ENCODE data around the gene CELSR1. TPM values are rescaled to one million over a fixed set of nuclear protein-coding genes. Genes with fewer than 3 reads are reported as not detected.

Gene CELSR1
- total and polyA plus RNA-seq, 7 experiments from 2014 or later = 0.36 to 4.7 (median 0.97) TPM

DNA sequence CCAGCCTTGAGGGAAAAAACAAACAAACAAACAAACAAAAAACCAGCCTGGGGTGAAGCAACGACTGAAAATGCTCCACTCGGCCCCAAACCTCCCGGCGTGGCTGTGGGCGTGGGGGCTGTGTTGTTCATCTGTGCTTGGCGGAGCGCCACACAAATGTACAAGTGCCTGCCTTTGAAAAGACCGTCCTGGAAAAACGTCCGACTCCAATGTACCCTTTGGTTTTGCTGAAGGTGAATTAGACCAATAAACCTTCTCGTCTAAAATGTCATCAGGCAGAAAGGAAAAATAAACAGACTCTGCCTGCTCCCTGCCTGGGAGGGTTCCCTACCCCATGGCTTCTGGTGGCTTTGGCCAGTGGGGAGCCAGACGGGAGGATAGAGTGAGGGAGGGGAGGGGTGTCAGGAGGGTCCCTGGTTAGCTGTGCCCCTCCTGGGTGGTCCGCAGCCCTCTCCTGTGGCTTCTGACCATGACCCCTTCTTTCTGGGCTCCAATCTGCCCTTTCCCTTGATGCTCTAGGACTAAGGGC lies 108.0 kb downstream of the CELSR1 start:
- no peaks in the 10 kb centered on the region for H3K27me3 ChIP-seq (ENCODE audit: control insufficient read depth in 2 of 2, insufficient read depth in 2 of 2, low read length in 2 of 2)
- ATAC-seq (no peak), DNase-seq (no peak)
- peaks cover 0 to 14% (median 4%) of the 10 kb centered on the region in 11 donors for H3K9me3 Mint-ChIP-seq
- intact Hi-C loops (cut with micrococcal nuclease) = no loop called here
- H3K27ac ChIP-seq (ENCODE audit: low read depth, low read length) = no peak overlapping the region
- peaks cover 0 to 5% (median 3%) of the 10 kb centered on the region in 5 donors for H3K36me3 Mint-ChIP-seq
- H3K4me1 ChIP-seq (ENCODE audit: control insufficient read depth in 2 of 2, insufficient read depth in 2 of 2, low read length in 2 of 2) = peaks cover 6 to 14% of the 10 kb centered on the region in 2 donors
- H3K27me3 Mint-ChIP-seq = peaks cover 0 to 3% (median 0%) of the 10 kb centered on the region in 5 donors
- CTCF ChIA-PET = no interaction called here
- POLR2A ChIA-PET = no interaction called here
- no peak overlapping the region for H3K27ac Mint-ChIP-seq
- no peaks in the 10 kb centered on the region for H3K36me3 ChIP-seq (ENCODE audit: control insufficient read depth in 2 of 3, insufficient read depth in 3 of 3, low read length in 3 of 3)
- peaks cover 0 to 28% (median 15%) of the 10 kb centered on the region in 7 donors for H3K4me1 Mint-ChIP-seq
- no peak overlapping the region for H3K4me3 ChIP-seq (ENCODE audit: low read length)
- no peaks in the 10 kb centered on the region for H3K9me3 ChIP-seq (ENCODE audit: control insufficient read depth in 2 of 3, low read length in 3 of 3)
- no peak overlapping the region for H3K4me3 Mint-ChIP-seq

DNA sequence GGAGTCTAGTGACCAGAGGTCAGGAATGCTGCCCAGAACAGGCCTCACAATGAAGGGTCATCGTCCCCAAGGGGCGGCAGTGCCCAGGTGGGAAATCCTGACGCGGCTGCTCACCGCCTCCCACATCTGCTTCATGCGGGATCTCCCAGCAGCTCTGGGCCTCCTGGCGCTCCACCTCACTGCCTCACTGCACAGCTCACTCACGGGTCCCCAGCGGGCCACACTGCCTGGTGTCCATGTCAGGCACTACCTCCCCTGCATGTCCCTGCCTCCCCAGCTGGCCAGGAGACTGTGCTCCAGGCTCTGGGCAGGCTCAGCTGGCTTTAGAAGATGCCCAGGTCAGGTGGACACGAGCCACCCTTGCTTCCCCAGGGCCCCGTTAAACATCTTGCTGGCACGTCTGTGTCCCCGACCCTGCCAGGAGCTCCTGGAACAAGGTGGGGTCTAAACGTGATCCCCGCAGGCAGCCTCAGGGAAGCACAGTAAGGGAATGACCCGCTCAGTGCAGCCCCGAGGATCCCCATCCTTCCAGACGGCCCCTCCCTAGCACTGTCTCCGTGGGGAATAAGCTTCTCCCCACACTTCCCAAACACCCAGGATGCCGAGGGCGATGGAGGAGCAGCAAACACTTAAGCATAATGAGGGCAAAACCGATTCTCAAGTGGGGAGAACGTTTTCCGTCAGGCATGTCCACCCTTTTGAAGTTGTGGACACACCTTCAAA lies 108.7 kb downstream of the CELSR1 start:
- Histone ChIP-seq H3K9me3 (ENCODE audit: control insufficient read depth in 2 of 3, low read length in 3 of 3) (no peaks in the 10 kb centered on the region), H3K27ac (ENCODE audit: low read depth, low read length) (no peak overlapping the region), H3K27me3 (ENCODE audit: control insufficient read depth in 2 of 2, insufficient read depth in 2 of 2, low read length in 2 of 2) (no peaks in the 10 kb centered on the region), H3K36me3 (ENCODE audit: control insufficient read depth in 2 of 3, insufficient read depth in 3 of 3, low read length in 3 of 3) (no peaks in the 10 kb centered on the region), H3K4me1 (ENCODE audit: control insufficient read depth in 2 of 2, insufficient read depth in 2 of 2, low read length in 2 of 2) (peaks cover 6 to 14% of the 10 kb centered on the region in 2 donors), H3K4me3 (ENCODE audit: low read length) (no peak overlapping the region)
- intact Hi-C loops (cut with micrococcal nuclease) = no loop called here
- Mint-ChIP-seq H3K27me3 (peaks cover 0 to 3% (median 0%) of the 10 kb centered on the region in 5 donors), H3K36me3 (peaks cover 0 to 5% (median 3%) of the 10 kb centered on the region in 5 donors), H3K27ac (peak overlapping the region in 1 of 9 donors; percentile 36), H3K4me3 (no peak overlapping the region), H3K9me3 (peaks cover 0 to 14% (median 4%) of the 10 kb centered on the region in 11 donors), H3K4me1 (peaks cover 0 to 28% (median 15%) of the 10 kb centered on the region in 7 donors)
- ATAC-seq (no peak), DNase-seq (no peak)
- POLR2A ChIA-PET = no interaction called here
- CTCF ChIA-PET = no interaction called here

DNA sequence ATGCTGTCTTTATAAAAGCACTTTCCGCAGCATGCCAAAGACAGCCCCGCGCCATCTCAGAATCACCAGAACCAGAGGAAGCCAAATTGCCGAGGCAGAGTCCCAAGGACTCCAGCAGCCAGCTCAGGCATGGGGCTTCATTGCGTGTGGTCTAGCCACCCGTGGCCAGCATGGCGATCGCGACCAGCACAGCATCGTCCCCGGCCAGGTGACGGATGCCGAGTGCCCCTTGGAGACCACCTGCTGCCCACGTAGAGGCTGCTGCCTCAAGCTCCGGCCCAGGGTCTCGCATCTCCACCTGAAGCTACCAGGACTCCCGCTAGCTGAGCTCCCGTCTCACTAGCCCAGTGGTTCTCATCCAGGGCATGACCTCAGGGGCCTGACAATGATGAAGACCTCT lies 109.2 kb downstream of the CELSR1 start:
- peaks cover 0 to 28% (median 15%) of the 10 kb centered on the region in 7 donors for H3K4me1 Mint-ChIP-seq
- no peak for ATAC-seq
- H3K4me3 Mint-ChIP-seq = no peak overlapping the region
- H3K36me3 Mint-ChIP-seq = peaks cover 0 to 5% (median 3%) of the 10 kb centered on the region in 5 donors
- Histone ChIP-seq H3K4me3 (ENCODE audit: low read length) (no peak overlapping the region), H3K9me3 (ENCODE audit: control insufficient read depth in 2 of 3, low read length in 3 of 3) (no peaks in the 10 kb centered on the region), H3K4me1 (ENCODE audit: control insufficient read depth in 2 of 2, insufficient read depth in 2 of 2, low read length in 2 of 2) (peaks cover 6 to 14% of the 10 kb centered on the region in 2 donors), H3K27ac (ENCODE audit: low read depth, low read length) (no peak overlapping the region), H3K27me3 (ENCODE audit: control insufficient read depth in 2 of 2, insufficient read depth in 2 of 2, low read length in 2 of 2) (no peaks in the 10 kb centered on the region), H3K36me3 (ENCODE audit: control insufficient read depth in 2 of 3, insufficient read depth in 3 of 3, low read length in 3 of 3) (no peaks in the 10 kb centered on the region)
- POLR2A ChIA-PET = no interaction called here
- H3K27me3 Mint-ChIP-seq = peaks cover 0 to 3% (median 0%) of the 10 kb centered on the region in 5 donors
- intact Hi-C loops (cut with micrococcal nuclease) = no loop called here
- CTCF ChIA-PET = no interaction called here
- peaks cover 0 to 14% (median 4%) of the 10 kb centered on the region in 11 donors for H3K9me3 Mint-ChIP-seq
- no peak overlapping the region for H3K27ac Mint-ChIP-seq
- no peak for DNase-seq

GRCh38 chr22:46425016-46425415 lies 112.4 kb downstream of the CELSR1 start:
- Mint-ChIP-seq H3K27me3 (peaks cover 0 to 3% (median 0%) of the 10 kb centered on the region in 5 donors), H3K9me3 (peaks cover 0 to 14% (median 4%) of the 10 kb centered on the region in 11 donors), H3K4me1 (peaks cover 0 to 15% (median 7%) of the 10 kb centered on the region in 7 donors), H3K36me3 (peaks cover 0 to 5% (median 0%) of the 10 kb centered on the region in 5 donors), H3K4me3 (no peak overlapping the region), H3K27ac (no peak overlapping the region)
- Histone ChIP-seq H3K36me3 (ENCODE audit: control insufficient read depth in 2 of 3, insufficient read depth in 3 of 3, low read length in 3 of 3) (no peaks in the 10 kb centered on the region), H3K4me1 (ENCODE audit: control insufficient read depth in 2 of 2, insufficient read depth in 2 of 2, low read length in 2 of 2) (peaks cover 0 to 4% of the 10 kb centered on the region in 2 donors), H3K27ac (ENCODE audit: low read depth, low read length) (no peak overlapping the region), H3K27me3 (ENCODE audit: control insufficient read depth in 2 of 2, insufficient read depth in 2 of 2, low read length in 2 of 2) (no peaks in the 10 kb centered on the region), H3K4me3 (ENCODE audit: low read length) (no peak overlapping the region), H3K9me3 (ENCODE audit: control insufficient read depth in 2 of 3, low read length in 3 of 3) (no peaks in the 10 kb centered on the region)
- intact Hi-C loops (cut with micrococcal nuclease) = no loop called here
- POLR2A ChIA-PET = no interaction called here
- no peak for DNase-seq
- no peak for ATAC-seq
- CTCF ChIA-PET = no interaction called here

GRCh38 chr22:46424496-46424895 lies 112.9 kb downstream of the CELSR1 start:
- Histone ChIP-seq H3K36me3 (ENCODE audit: control insufficient read depth in 2 of 3, insufficient read depth in 3 of 3, low read length in 3 of 3) (no peaks in the 10 kb centered on the region), H3K27me3 (ENCODE audit: control insufficient read depth in 2 of 2, insufficient read depth in 2 of 2, low read length in 2 of 2) (no peaks in the 10 kb centered on the region), H3K9me3 (ENCODE audit: control insufficient read depth in 2 of 3, low read length in 3 of 3) (no peaks in the 10 kb centered on the region), H3K27ac (ENCODE audit: low read depth, low read length) (no peak overlapping the region), H3K4me1 (ENCODE audit: control insufficient read depth in 2 of 2, insufficient read depth in 2 of 2, low read length in 2 of 2) (peaks cover 0 to 4% of the 10 kb centered on the region in 2 donors), H3K4me3 (ENCODE audit: low read length) (no peak overlapping the region)
- ATAC-seq (no peak), DNase-seq (no peak)
- Mint-ChIP-seq H3K4me3 (no peak overlapping the region), H3K27me3 (peaks cover 0 to 3% (median 0%) of the 10 kb centered on the region in 5 donors), H3K4me1 (peaks cover 0 to 15% (median 7%) of the 10 kb centered on the region in 7 donors), H3K36me3 (peaks cover 0 to 5% (median 0%) of the 10 kb centered on the region in 5 donors), H3K9me3 (peaks cover 0 to 14% (median 4%) of the 10 kb centered on the region in 11 donors), H3K27ac (no peak overlapping the region)
- ChIA-PET POLR2A (no interaction called here), CTCF (no interaction called here)
- intact Hi-C loops (cut with micrococcal nuclease) = no loop called here

GRCh38 chr22:46422896-46423295 lies 114.5 kb downstream of the CELSR1 start:
- Histone ChIP-seq H3K36me3 (ENCODE audit: control insufficient read depth in 2 of 3, insufficient read depth in 3 of 3, low read length in 3 of 3) (no peaks in the 10 kb centered on the region), H3K27me3 (ENCODE audit: control insufficient read depth in 2 of 2, insufficient read depth in 2 of 2, low read length in 2 of 2) (no peaks in the 10 kb centered on the region), H3K4me3 (ENCODE audit: low read length) (no peak overlapping the region), H3K4me1 (ENCODE audit: control insufficient read depth in 2 of 2, insufficient read depth in 2 of 2, low read length in 2 of 2) (peaks cover 0 to 4% of the 10 kb centered on the region in 2 donors), H3K9me3 (ENCODE audit: control insufficient read depth in 2 of 3, low read length in 3 of 3) (no peaks in the 10 kb centered on the region), H3K27ac (ENCODE audit: low read depth, low read length) (no peak overlapping the region)
- peaks cover 0 to 3% (median 0%) of the 10 kb centered on the region in 5 donors for H3K27me3 Mint-ChIP-seq
- peaks cover 0 to 14% (median 4%) of the 10 kb centered on the region in 11 donors for H3K9me3 Mint-ChIP-seq
- ChIA-PET POLR2A (no interaction called here), CTCF (no interaction called here)
- no peak for DNase-seq
- no peak overlapping the region for H3K4me3 Mint-ChIP-seq
- H3K4me1 Mint-ChIP-seq = peaks cover 0 to 15% (median 7%) of the 10 kb centered on the region in 7 donors
- no peak overlapping the region for H3K27ac Mint-ChIP-seq
- intact Hi-C loops (cut with micrococcal nuclease) = no loop called here
- no peak for ATAC-seq
- H3K36me3 Mint-ChIP-seq = peaks cover 0 to 5% (median 0%) of the 10 kb centered on the region in 5 donors

Measured in naive thymus-derived CD4-positive, alpha-beta T cell (primary cell).